ENCODE data around the gene SPATA7. TPM values are rescaled to one million over a fixed set of nuclear protein-coding genes. Genes with fewer than 3 reads are reported as not detected.
A peak's percentile ranks its signal among the peaks of the same experiment; 100 is the strongest.

SPATA7 gene
- total RNA-seq (2011; cell fraction: chromatin; rRNA removed; ENCODE audit: low replicate concordance) = 5.2 and 12.4 TPM in 2 replicates
- total RNA-seq (2011; cell fraction: nucleolus; rRNA removed) = 5.1 and 5.8 TPM in 2 replicates
- 5.9 and 9.6 TPM in 2 replicates for total RNA-seq (2011; cell fraction: nucleoplasm; rRNA removed)
- total RNA-seq (2014; rRNA removed) (2.5 and 4.2 TPM in 2 replicates), total RNA-seq (2014; rRNA removed; fragmentation: Illumina TruSeq; extraction: Trizol) (2.7 and 2.8 TPM in 2 replicates), total RNA-seq (2015; rRNA removed; fragmentation: Illumina TruSeq; extraction: Trizol) (3.2 and 3.3 TPM in 2 replicates), total RNA-seq (2021) (2.1 and 2.4 TPM in 2 replicates), polyA plus RNA-seq (2011; rRNA removed) (3.2 and 4.1 TPM in 2 replicates), polyA plus RNA-seq (2014; fragmentation: Illumina TruSeq; extraction: Trizol) (2.7 and 2.8 TPM in 2 replicates), polyA plus RNA-seq (2014; fragmentation: Nextera tagmentation; extraction: Ambion mirVana) (under 1 TPM; 0.80 to 0.85 TPM), polyA plus RNA-seq (2014; rRNA removed) (2.5 and 3.5 TPM in 2 replicates), polyA minus RNA-seq (2011; rRNA and poly(A)+ RNA removed) (3.6 and 5.6 TPM in 2 replicates), Bru-seq, nascent RNA (percentile 50 among the genes with signal in this experiment), BruChase-seq, experiment 1, labeled RNA remaining after a 2-hour chase (percentile 53 among the genes with signal in this experiment), BruChase-seq, experiment 2, labeled RNA remaining after a 6-hour chase (percentile 53 among the genes with signal in this experiment)
- polyA plus RNA-seq (2011; cell fraction: cytosol; rRNA removed) = 1.0 and 1.9 TPM in 2 replicates
- polyA plus RNA-seq (2011; cell fraction: nucleus; rRNA removed) = 5.6 and 7.5 TPM in 2 replicates
- 1.6 and 4.2 TPM in 2 replicates for polyA plus RNA-seq (2012)
- 1.6 TPM in 2 replicates for polyA minus RNA-seq (2011; cell fraction: cytosol; rRNA and poly(A)+ RNA removed)
- 14.3 and 16.4 TPM in 2 replicates for polyA minus RNA-seq (2011; cell fraction: nucleus; rRNA and poly(A)+ RNA removed)
- long read RNA-seq, experiment 1, partial matches to known transcripts = 0 of 1 reads
- long read RNA-seq, experiment 1, other reads (novel, unspliced or antisense) = 1 of 1 reads
- long read RNA-seq, experiment 2 = 0 reads
- long read RNA-seq, experiment 3, partial matches to known transcripts = 0 of 5 reads
- long read RNA-seq, experiment 3, other reads (novel, unspliced or antisense) = 1 of 5 reads

DNA sequence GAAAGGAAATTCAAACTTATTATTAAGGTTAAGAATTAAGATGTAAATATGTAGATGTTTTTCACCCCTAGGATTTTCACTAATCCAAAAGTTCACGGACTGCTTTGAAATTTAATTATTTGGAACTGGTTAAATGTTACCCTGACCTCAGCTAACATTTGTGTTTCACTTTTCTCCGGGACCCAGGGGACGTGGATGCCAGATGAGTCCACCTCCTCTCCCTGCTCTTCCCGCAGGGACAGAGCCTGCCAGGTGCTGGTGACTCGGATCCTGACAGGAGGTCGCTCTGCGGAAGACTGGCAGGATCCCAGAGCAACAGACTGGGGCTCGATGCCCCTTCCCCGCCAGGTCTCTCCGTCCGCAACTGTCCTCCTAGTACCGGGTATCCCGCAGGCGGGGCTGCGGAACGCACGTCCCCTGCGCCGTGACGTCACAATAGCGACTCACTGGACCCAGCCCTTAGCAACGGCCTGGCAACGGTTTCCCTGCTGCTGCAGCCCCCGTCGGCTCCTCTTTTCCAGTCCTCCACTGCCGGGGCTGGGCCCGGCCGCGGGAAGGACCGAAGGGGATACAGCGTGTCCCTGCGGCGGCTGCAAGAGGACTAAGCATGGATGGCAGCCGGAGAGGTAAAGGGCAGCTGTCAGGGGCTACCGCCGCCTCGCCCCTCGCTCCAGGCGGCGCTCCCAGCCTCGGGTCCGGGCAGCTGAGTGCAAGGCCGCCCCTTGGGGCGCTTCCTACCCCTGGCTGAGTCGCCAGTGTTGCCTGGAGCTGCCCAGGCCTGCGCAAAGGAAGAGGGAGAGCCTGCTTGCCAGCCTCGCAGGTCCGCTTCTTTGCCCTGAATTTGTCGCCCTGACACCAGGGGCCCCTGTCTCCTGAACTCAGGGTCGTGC lies at the start of gene SPATA7:
Gene SPATA7, plus strand, starts transcription at position 446 of the 890 bp plus-strand sequence. Its CDS starts 162 bp downstream, at position 608.
- peak within 1 kb of the TSS; percentile 98 for H2AFZ ChIP-seq (ENCODE audit: low read depth, low read length)
- H3K4me2 ChIP-seq (ENCODE audit: insufficient read depth, low read length) = peak within 1 kb of the TSS; percentile 86
- DNase-seq (ENCODE audit: extremely low read depth in 1 of 4, low spot score in 3 of 4) (peak; percentile 80 to 89 (median 82)), ATAC-seq (peak; percentile 100), FAIRE-seq (peak; percentile 84)
- ChIA-PET CTCF (ENCODE audit: low intra/inter-chr PET ratio) (no interaction called here), POLR2A (interaction anchor here (0.6 to 0.7 kb wide), 3 partner anchors 26 to 1879 kb away, joined by 3 to 4 read pairs (median 3); no protein-coding TSS in a partner anchor)
- H3K4me3 ChIP-seq = peak within 1 kb of the TSS; percentile 74
- intact Hi-C loops (cut with micrococcal nuclease) (no loop called here), in situ Hi-C loops (cut with MboI) (no loop called here)
- no TSS peak for BruUV-seq (replicated peaks)
- no peaks in the 10 kb centered on the region for H3K36me3 ChIP-seq (ENCODE audit: control insufficient read depth, insufficient read depth, low read length)
- H3K27ac ChIP-seq (ENCODE audit: extremely low read depth, low read depth, low read length) = no peak within 1 kb of the TSS
- H3K9ac ChIP-seq (ENCODE audit: insufficient read depth in 1 of 2, low read depth in 2 of 2, low read length in 2 of 2) = peak within 1 kb of the TSS; percentile 53 to 93
- H3K9me1 ChIP-seq (ENCODE audit: control insufficient read depth, insufficient read depth, low read length) = no peaks in the 10 kb centered on the region
- peaks cover 3 to 7% of the 10 kb centered on the region in 2 experiments; a peak in 3 of 5 replicates for H3K4me1 ChIP-seq (replicated peaks in 1 of 2; ENCODE audit: control insufficient read depth in 2 of 2, insufficient read depth in 2 of 2, low read length in 2 of 2)
- H3K79me2 ChIP-seq (ENCODE audit: control insufficient read depth, insufficient read depth, low read length) = no peaks in the 10 kb centered on the region
- H3K27me3 ChIP-seq (ENCODE audit: control insufficient read depth in 2 of 2, insufficient read depth in 2 of 2, low read length in 2 of 2) = no peaks in the 10 kb centered on the region
- H4K20me1 ChIP-seq (replicated peaks; ENCODE audit: control insufficient read depth, insufficient read depth, low read length) = no peaks in the 10 kb centered on the region
- no peaks in the 10 kb centered on the region for H3K9me3 ChIP-seq (replicated peaks; ENCODE audit: control insufficient read depth, insufficient read depth, low read depth, low read length)
- under 1% methylated on average over 22 of the region's 50 CpGs for WGBS (ENCODE audit: insufficient coverage, low coverage, missing lambda C conversion rate)
- no peak for TF ChIP-seq CEBPG (CRISPR knock-in tag; IDR thresholded peaks at IDR 0.05)
- TF ChIP-seq CEBPG (tag; conservative IDR thresholded peaks at IDR 0.05 in 1 of 2, IDR thresholded peaks at IDR 0.05 in 1 of 2) = no peak
- no peak for TF ChIP-seq HDAC3 (IDR thresholded peaks at IDR 0.05; ENCODE audit: borderline replicate concordance, partially characterized antibody)
- no peak for TF ChIP-seq BRF2 (IDR thresholded peaks at IDR 0.05; ENCODE audit: borderline replicate concordance, insufficient read depth, insufficient read length)
- TF ChIP-seq ZFP36 (IDR thresholded peaks at IDR 0.05; ENCODE audit: low read depth, low read length, partially characterized antibody) = peak; percentile 10
- TF ChIP-seq MYBL2 (IDR thresholded peaks at IDR 0.05; ENCODE audit: low read depth) = no peak
- TF ChIP-seq MYBL2 (CRISPR knock-in tag; IDR thresholded peaks at IDR 0.05; ENCODE audit: borderline replicate concordance) = no peak
- TF ChIP-seq HMG20A (CRISPR knock-in tag; conservative IDR thresholded peaks at IDR 0.05) = no peak
- peak; percentile 27 for TF ChIP-seq TBP (optimal IDR thresholded peaks at IDR 0.05; ENCODE audit: low read depth, low read length)
- no peak for TF ChIP-seq SFPQ (IDR thresholded peaks at IDR 0.05; ENCODE audit: low read depth, low read length)
